GM12872 (cell line): ENCODE data around the gene RAB7B.

ENCODE experiments used
- TF ChIP-seq, protein P1 (sequence below): IDR thresholded peaks from 3 replicates; pipeline ENCODE4 v1.5.1; 2011; ENCODE audit warnings: low read depth, mild to moderate bottlenecking, low read length, moderate library complexity; ENCODE audit not compliant: insufficient read depth

RAB7B gene

DNA sequence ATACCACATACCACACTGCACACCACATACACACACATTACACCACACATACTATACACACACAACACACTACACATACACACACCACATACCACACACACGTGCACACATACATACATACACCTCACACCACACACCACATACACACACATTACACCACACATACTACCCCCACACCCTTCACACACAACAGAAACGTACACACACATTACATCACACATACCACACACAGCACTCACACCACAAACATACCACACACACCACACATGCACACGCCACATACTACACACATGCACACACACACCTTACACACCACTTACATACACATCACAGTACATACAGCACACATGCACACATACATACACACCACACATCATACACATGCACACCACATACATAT lies 28.5 kb downstream of the RAB7B start:
- TF ChIP-seq, protein P1, sequence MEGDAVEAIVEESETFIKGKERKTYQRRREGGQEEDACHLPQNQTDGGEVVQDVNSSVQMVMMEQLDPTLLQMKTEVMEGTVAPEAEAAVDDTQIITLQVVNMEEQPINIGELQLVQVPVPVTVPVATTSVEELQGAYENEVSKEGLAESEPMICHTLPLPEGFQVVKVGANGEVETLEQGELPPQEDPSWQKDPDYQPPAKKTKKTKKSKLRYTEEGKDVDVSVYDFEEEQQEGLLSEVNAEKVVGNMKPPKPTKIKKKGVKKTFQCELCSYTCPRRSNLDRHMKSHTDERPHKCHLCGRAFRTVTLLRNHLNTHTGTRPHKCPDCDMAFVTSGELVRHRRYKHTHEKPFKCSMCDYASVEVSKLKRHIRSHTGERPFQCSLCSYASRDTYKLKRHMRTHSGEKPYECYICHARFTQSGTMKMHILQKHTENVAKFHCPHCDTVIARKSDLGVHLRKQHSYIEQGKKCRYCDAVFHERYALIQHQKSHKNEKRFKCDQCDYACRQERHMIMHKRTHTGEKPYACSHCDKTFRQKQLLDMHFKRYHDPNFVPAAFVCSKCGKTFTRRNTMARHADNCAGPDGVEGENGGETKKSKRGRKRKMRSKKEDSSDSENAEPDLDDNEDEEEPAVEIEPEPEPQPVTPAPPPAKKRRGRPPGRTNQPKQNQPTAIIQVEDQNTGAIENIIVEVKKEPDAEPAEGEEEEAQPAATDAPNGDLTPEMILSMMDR: no peak

DNA sequence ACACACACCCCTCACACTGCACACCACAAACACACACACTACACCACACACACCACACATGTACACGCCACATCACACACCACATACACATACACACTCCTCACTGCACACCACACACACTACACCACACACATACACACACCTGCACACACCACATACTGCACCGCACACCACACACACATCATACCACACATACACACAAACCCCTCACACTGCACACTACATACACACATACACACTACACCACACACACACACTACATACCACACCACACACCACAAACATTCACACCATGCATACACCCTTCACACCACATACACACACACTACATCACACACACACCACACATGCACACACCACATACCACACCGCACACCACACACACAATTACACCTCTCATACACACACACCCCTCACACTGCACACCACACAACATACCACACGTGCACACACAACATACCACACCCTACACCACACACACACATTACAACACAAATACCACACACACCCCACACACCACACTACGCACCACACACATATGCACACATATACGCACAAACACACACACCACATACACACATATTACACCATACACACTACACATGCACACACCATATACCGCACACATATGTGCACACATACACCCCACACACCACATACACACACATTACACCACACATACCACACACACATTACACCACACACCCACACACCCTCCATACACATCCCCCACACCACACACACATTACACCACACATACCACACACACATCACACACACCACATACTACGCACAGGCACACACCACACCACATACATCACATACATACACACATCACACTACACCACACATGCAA lies 29.6 kb downstream of the RAB7B start:
- TF ChIP-seq, protein P1: no peak

GRCh38 chr1:205972491-205973168 lies 30.6 kb downstream of the RAB7B start:
- TF ChIP-seq, protein P1: no peak

DNA sequence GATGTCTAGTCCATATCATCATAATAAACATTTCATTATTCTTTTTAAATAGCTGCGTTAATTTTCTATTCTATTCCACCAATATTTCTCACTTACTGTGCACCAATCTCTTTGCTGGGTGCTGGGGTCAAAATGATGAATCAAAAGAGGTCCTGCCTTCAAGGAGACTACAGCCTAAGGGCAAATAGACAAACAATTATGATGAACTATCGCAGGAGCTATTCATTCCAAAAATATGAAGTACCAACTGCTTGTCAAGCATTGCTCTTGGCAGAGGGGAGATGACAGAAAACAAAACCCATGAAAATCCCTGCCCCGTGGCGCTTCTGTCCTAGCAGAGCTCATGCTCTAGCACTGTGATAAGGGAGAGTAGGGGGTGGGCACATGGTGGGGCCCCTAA lies 31.1 kb downstream of the RAB7B start:
- TF ChIP-seq, protein P1: no peak

DNA sequence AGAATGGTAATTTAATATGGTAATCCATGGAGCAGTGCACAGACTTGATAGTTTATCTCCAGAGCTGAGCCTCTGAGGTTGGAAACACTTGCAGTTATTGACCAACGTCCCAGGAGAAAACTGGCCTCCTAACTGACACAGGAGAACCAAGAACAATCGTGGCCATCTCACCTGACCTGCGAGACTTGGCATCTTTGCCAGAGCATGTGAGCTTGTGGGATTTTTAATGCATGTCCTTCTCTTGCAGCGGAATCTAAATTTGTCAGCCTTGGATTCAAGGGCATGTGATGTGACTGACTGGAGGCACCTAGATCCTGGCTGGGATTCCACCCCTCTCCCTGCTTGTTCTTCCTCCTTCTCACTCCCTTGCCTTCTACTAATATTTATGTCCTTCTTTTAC lies 32.1 kb downstream of the RAB7B start:
- TF ChIP-seq, protein P1: no peak

- TF ChIP-seq, protein P1: no peak
Observed at GRCh38 chr1:205970486-205970885, 32.7 kb downstream of the RAB7B start.

DNA sequence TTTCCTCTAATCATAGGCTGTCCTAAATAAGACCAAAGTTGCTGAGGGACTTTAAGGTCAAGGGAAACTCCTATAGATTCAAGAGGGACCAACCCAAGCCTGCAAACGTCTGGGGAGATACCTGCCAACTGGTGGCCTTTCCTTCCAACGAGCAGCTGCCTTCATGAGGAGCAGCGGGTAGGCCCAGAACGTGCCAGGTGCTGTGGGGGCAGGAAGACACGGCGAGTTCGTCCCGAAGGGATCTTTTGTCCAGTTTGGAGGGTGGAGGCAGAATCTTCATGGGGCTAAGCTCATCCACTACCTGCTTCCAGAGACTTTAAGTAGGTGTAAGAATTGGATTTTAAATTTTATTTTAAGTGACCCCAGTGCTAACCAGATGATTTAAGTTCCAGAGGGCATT lies 34.0 kb downstream of the RAB7B start:
- TF ChIP-seq, protein P1: no peak
